Myocyte (in vitro differentiated cells): Measurements from ENCODE around the gene ZNF558. TPM values are rescaled to one million over a fixed set of nuclear protein-coding genes. Genes with fewer than 3 reads are reported as not detected.
"Not testable (repeated sequence)": the region's sequence is repeated elsewhere in the genome, so short reads cannot be mapped to it uniquely, and the experiment has no call there.

Experiments
- DNase-seq: peaks from one replicate; pipeline ENCODE4 v3.0.0-alpha.2; 2012; ENCODE audit warnings: low read depth
- total RNA-seq: library from RNA; depleted of rRNA; stranded (reverse); fragments of >200 nt; gene quantifications from 2 replicates; pipeline ENCODE4 v1.2.3, GENCODE V29; 2014

The ZNF558 gene
- total RNA-seq, 1 donor from 2014 or later: 33.3 TPM

DNA sequence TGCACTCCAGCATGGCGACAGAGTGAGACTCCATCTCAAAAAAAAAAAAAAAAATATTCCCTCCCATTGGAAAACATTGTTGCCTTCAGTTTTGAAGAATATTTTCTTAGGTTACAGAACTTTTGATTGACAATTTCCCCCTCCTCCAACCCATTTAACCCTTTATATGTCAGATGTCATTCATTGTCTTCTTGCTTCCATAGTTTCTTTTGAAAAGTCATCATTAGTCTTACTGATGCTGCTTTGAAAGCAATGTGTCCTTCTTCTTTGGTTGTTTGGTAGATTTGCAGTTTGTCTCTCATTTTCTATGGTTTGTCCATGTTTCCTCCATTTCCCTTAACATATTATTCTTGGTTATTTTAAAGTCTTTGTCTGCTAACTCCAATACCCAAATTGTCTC lies 25.4 kb downstream of the ZNF558 start:
- no peak for DNase-seq

DNA sequence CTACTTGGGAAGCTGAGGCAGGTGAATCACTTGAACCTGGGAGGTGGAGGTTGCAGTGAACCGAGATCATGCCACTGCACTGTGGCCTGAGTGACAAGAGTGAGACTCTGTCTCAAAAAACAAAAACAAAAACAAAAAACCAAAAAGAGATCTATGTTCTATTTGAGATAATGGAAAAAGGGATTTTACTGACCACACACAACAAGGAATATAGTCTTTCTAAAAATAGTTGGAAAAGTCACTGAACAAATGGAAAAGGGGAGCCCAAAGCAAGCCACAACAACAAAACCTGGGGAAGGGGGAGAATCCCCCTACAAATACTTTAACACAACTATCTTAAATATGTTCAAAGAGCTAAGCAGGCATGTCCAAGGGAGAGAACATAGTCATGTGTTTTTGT lies 37.3 kb downstream of the ZNF558 start:
- no peak for DNase-seq

DNA sequence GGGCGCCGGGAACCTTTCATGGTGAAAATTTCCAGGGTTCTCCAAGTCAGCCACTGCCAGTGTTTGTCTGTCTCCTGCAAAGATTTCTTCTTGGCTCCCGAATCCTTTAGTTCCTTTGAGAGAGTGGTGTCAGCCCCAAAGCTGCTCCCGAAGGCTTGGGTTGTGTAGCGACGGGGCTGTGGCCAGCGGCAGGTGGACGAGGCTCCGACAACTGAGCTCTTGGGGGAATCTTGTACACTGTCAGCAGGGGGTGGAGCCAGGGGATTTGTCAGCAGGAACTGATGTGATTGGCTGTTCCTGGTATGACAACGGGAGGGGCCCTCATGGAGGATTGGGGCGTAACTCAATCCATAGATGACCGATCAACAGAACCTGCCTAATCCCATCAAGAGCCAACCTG lies 58.5 kb downstream of the ZNF558 start:
- DNase-seq: not testable (repeated sequence)

GRCh38 chr19:8769265-8769664 lies 62.8 kb downstream of the ZNF558 start:
- not testable (repeated sequence) for DNase-seq

- not testable (repeated sequence) for DNase-seq
These were observed 64.8 kb downstream of the ZNF558 start for GRCh38 chr19:8767257-8767656.

Other genes with a start within 250 kb of the ZNF558 start
- 0.83 TPM in 1 of 2 replicates, not detected in the other for gene ADAMTS10, start 221.6 kb downstream of the ZNF558 start, total RNA-seq
- not detected in 2 replicates for gene NFILZ, start 201.7 kb downstream of the ZNF558 start, total RNA-seq
- not detected in 2 replicates for gene ACTL9, start 133.5 kb downstream of the ZNF558 start, total RNA-seq
- not detected in 2 replicates for gene OR2Z1, start 110.7 kb downstream of the ZNF558 start, total RNA-seq
- not detected in 2 replicates for gene MBD3L1, start 73 bp upstream of the ZNF558 start, total RNA-seq
- not detected in 2 replicates for gene MUC16, start 178.1 kb upstream of the ZNF558 start, total RNA-seq